Measurements from ENCODE around the gene CDC123.
"Not testable (repeated sequence)": the region's sequence is repeated elsewhere in the genome, so short reads cannot be mapped to it uniquely, and the experiment has no call there.

Gene CDC123

GRCh38 chr10:12195603-12196506 is at the start of gene CDC123, which contains the start of gene NUDT5:
CDC123 (plus strand) TSS chr10:12196188; CDS start chr10:12196246, 58 bp downstream.
NUDT5 (minus strand) TSS chr10:12195891; CDS start chr10:12186291, 9,600 bp downstream.
- DNase-seq (ENCODE audit: low spot score) = peak; percentile 87

GRCh38 chr10:12150163-12150562 is 45.8 kb upstream of the CDC123 start:
- no peak for DNase-seq (ENCODE audit: low spot score)

- no peak for DNase-seq (ENCODE audit: low spot score)
Measured at GRCh38 chr10:12154516-12154915, 41.5 kb upstream of the CDC123 start.

GRCh38 chr10:12156367-12157123 is 39.4 kb upstream of the CDC123 start:
- no peak for DNase-seq (ENCODE audit: low spot score)

GRCh38 chr10:12158111-12158510 is 37.9 kb upstream of the CDC123 start:
- DNase-seq (ENCODE audit: low spot score) = no peak

- no peak for DNase-seq (ENCODE audit: low spot score)
Measured at GRCh38 chr10:12160664-12161063, 35.3 kb upstream of the CDC123 start.

GRCh38 chr10:12162927-12163326 is 33.1 kb upstream of the CDC123 start:
- DNase-seq (ENCODE audit: low spot score) = no peak

GRCh38 chr10:12164085-12164484 is 31.9 kb upstream of the CDC123 start:
- DNase-seq (ENCODE audit: low spot score) = no peak

- DNase-seq (ENCODE audit: low spot score) = no peak
Measured at GRCh38 chr10:12165036-12165435, 31.0 kb upstream of the CDC123 start.

- DNase-seq (ENCODE audit: low spot score) = no peak
Measured at GRCh38 chr10:12165999-12166775, 29.8 kb upstream of the CDC123 start.

- not testable (repeated sequence) for DNase-seq (ENCODE audit: low spot score)
Measured at GRCh38 chr10:12171512-12171911, 24.5 kb upstream of the CDC123 start.

- no peak for DNase-seq (ENCODE audit: low spot score)
Measured at GRCh38 chr10:12177642-12178041, 18.3 kb upstream of the CDC123 start.

GRCh38 chr10:12179606-12180170 is 16.3 kb upstream of the CDC123 start:
- DNase-seq (ENCODE audit: low spot score) = no peak

- no peak for DNase-seq (ENCODE audit: low spot score)
Measured at GRCh38 chr10:12180221-12180974, 15.6 kb upstream of the CDC123 start.

GRCh38 chr10:12181065-12181775 is 14.8 kb upstream of the CDC123 start:
- no peak for DNase-seq (ENCODE audit: low spot score)

GRCh38 chr10:12184165-12184564 is 11.8 kb upstream of the CDC123 start:
- DNase-seq (ENCODE audit: low spot score) = no peak

GRCh38 chr10:12186323-12186722 is 9.7 kb upstream of the CDC123 start:
- DNase-seq (ENCODE audit: low spot score) = no peak

- no peak for DNase-seq (ENCODE audit: low spot score)
Measured at GRCh38 chr10:12187321-12187905, 8.6 kb upstream of the CDC123 start.

GRCh38 chr10:12188656-12189055 is 7.3 kb upstream of the CDC123 start:
- no peak for DNase-seq (ENCODE audit: low spot score)

GRCh38 chr10:12189426-12189825 is 6.6 kb upstream of the CDC123 start:
- DNase-seq (ENCODE audit: low spot score) = no peak
